Astrocyte (in vitro differentiated cells and primary cell): Measurements from ENCODE around the gene TNXB. TPM values are rescaled to one million over a fixed set of nuclear protein-coding genes. Genes with fewer than 3 reads are reported as not detected.

Source experiments
- DNase-seq: peaks from one replicate; pipeline ENCODE4 v3.0.0-alpha.2; 2010; ENCODE audit warnings: low read depth
- FAIRE-seq: peaks from 2 replicates; lab custom pipeline; 2011; peaks lifted over from hg19 to GRCh38; lab: Jason Lieb, UNC
- H2AFZ ChIP-seq: 2 replicates; pipeline ENCODE4 v1.6.0; 2012; ENCODE audit warnings: low read depth, low read length, inconsistent platforms
- H3K27ac ChIP-seq: 2 replicates; pipeline ENCODE4 v1.5.1; 2011; ENCODE audit warnings: low read depth, low read length, inconsistent platforms
- H3K27me3 ChIP-seq: 2 replicates; pipeline ENCODE4 v1.6.0; 2011; ENCODE audit warnings: low read length, inconsistent platforms; ENCODE audit not compliant: insufficient read depth
- H3K36me3 ChIP-seq: 2 replicates; pipeline ENCODE4 v1.5.1; 2011; ENCODE audit warnings: low read length, inconsistent platforms; ENCODE audit not compliant: insufficient read depth
- H3K4me1 ChIP-seq: 2 replicates; pipeline ENCODE4 v1.5.1; 2011; ENCODE audit warnings: low read length, inconsistent platforms; ENCODE audit not compliant: insufficient read depth
- H3K4me2 ChIP-seq: 2 replicates; pipeline ENCODE4 v1.6.0; 2012; ENCODE audit warnings: low read length, inconsistent platforms
- H3K4me3 ChIP-seq: 2 replicates; pipeline ENCODE4 v1.5.1; 2011; ENCODE audit warnings: low read depth, mild to moderate bottlenecking, low read length, inconsistent platforms; ENCODE audit not compliant: insufficient read depth
- H3K79me2 ChIP-seq: 2 replicates; pipeline ENCODE4 v1.6.0; 2012; ENCODE audit warnings: mild to moderate bottlenecking, low read length, inconsistent platforms; ENCODE audit not compliant: insufficient read depth
- H3K9ac ChIP-seq: 2 replicates; pipeline ENCODE4 v1.6.0; 2012; ENCODE audit warnings: mild to moderate bottlenecking, low read length, inconsistent platforms
- H3K9me3 ChIP-seq: 2 replicates; pipeline ENCODE4 v1.5.1; 2012; ENCODE audit warnings: low read depth, mild to moderate bottlenecking, low read length, inconsistent platforms; ENCODE audit not compliant: insufficient read depth
- H4K20me1 ChIP-seq: 2 replicates; pipeline ENCODE4 v1.6.0; 2012; ENCODE audit warnings: low read length, inconsistent platforms; ENCODE audit not compliant: insufficient read depth
- H3K27ac Mint-ChIP-seq: one replicate; pipeline ENCODE4 v1.8.0; 2021; ENCODE audit warnings: mild to moderate bottlenecking, mixed read lengths; ENCODE audit not compliant: unreplicated experiment
- H3K27me3 Mint-ChIP-seq: one replicate; pipeline ENCODE4 v1.8.0; 2021; ENCODE audit warnings: low read depth, mixed read lengths; ENCODE audit not compliant: unreplicated experiment
- H3K36me3 Mint-ChIP-seq: one replicate; pipeline ENCODE4 v1.8.0; 2021; ENCODE audit warnings: low read depth, mixed read lengths; ENCODE audit not compliant: unreplicated experiment
- H3K4me1 Mint-ChIP-seq: one replicate; pipeline ENCODE4 v1.8.0; 2021; ENCODE audit warnings: low read depth, mixed read lengths; ENCODE audit not compliant: unreplicated experiment
- H3K4me3 Mint-ChIP-seq: one replicate; pipeline ENCODE4 v1.8.0; 2021; ENCODE audit warnings: mild to moderate bottlenecking, moderate library complexity, mixed read lengths; ENCODE audit not compliant: unreplicated experiment
- H3K9me3 Mint-ChIP-seq: one replicate; pipeline ENCODE4 v1.8.0; 2021; ENCODE audit warnings: mild to moderate bottlenecking, mixed read lengths; ENCODE audit not compliant: unreplicated experiment
- EZH2 ChIP-seq: IDR thresholded peaks from 2 replicates; pipeline ENCODE4 v1.6.1; 2012; ENCODE audit warnings: mild to moderate bottlenecking, low read length, inconsistent platforms; ENCODE audit not compliant: insufficient read depth
- total RNA-seq: library from RNA; stranded (reverse); gene quantifications from 2 replicates; pipeline ENCODE4 v1.2.1, GENCODE V29; 2021
- TF ChIP-seq, protein P1 (sequence below): IDR thresholded peaks from 2 replicates; pipeline ENCODE4 v1.5.1; 2011; ENCODE audit warnings: low read depth, mild to moderate bottlenecking, inconsistent platforms, low read length, moderate library complexity; ENCODE audit not compliant: insufficient read depth

The TNXB gene
- total RNA-seq, 1 donor from 2014 or later = 2.3 TPM

- FAIRE-seq = no peak
- no peak overlapping the region for H3K27ac Mint-ChIP-seq
Observed at GRCh38 chr6:32060966-32061655, 48.0 kb downstream of the TNXB start.

GRCh38 chr6:32058511-32058963 lies 50.6 kb downstream of the TNXB start:
- peak overlapping the region; percentile 9 for H3K4me2 ChIP-seq
- Mint-ChIP-seq H3K27me3 (peaks cover 72% of the 10 kb centered on the region), H3K36me3 (peaks cover 7% of the 10 kb centered on the region), H3K27ac (no peak overlapping the region), H3K9me3 (no peaks in the 10 kb centered on the region), H3K4me3 (no peak overlapping the region), H3K4me1 (no peaks in the 10 kb centered on the region)
- DNase-seq = peak; percentile 53
- no peak for FAIRE-seq
- TF ChIP-seq EZH2 = no peak
- TF ChIP-seq, protein P1, sequence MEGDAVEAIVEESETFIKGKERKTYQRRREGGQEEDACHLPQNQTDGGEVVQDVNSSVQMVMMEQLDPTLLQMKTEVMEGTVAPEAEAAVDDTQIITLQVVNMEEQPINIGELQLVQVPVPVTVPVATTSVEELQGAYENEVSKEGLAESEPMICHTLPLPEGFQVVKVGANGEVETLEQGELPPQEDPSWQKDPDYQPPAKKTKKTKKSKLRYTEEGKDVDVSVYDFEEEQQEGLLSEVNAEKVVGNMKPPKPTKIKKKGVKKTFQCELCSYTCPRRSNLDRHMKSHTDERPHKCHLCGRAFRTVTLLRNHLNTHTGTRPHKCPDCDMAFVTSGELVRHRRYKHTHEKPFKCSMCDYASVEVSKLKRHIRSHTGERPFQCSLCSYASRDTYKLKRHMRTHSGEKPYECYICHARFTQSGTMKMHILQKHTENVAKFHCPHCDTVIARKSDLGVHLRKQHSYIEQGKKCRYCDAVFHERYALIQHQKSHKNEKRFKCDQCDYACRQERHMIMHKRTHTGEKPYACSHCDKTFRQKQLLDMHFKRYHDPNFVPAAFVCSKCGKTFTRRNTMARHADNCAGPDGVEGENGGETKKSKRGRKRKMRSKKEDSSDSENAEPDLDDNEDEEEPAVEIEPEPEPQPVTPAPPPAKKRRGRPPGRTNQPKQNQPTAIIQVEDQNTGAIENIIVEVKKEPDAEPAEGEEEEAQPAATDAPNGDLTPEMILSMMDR = no peak
- H3K27ac ChIP-seq = no peak overlapping the region
- no peaks in the 10 kb centered on the region for H4K20me1 ChIP-seq
- no peak overlapping the region for H3K9ac ChIP-seq
- H2AFZ ChIP-seq = no peak overlapping the region
- H3K4me3 ChIP-seq = no peak overlapping the region
- H3K27me3 ChIP-seq = peaks cover 12% of the 10 kb centered on the region
- H3K79me2 ChIP-seq = no peaks in the 10 kb centered on the region
- peaks cover 6% of the 10 kb centered on the region for H3K4me1 ChIP-seq
- no peaks in the 10 kb centered on the region for H3K36me3 ChIP-seq
- H3K9me3 ChIP-seq = no peaks in the 10 kb centered on the region

More at GRCh38 chr6:32060966-32061655, 48.0 kb downstream of the TNXB start:
- H3K4me1 Mint-ChIP-seq = no peaks in the 10 kb centered on the region
- H3K79me2 ChIP-seq = no peaks in the 10 kb centered on the region
- peaks cover 11% of the 10 kb centered on the region for H3K27me3 ChIP-seq
- peaks cover 6% of the 10 kb centered on the region for H3K4me1 ChIP-seq
- no peaks in the 10 kb centered on the region for H3K36me3 Mint-ChIP-seq
- TF ChIP-seq, protein P1 = no peak
- TF ChIP-seq EZH2 = no peak
- no peaks in the 10 kb centered on the region for H3K36me3 ChIP-seq
- no peak overlapping the region for H3K27ac ChIP-seq
- no peaks in the 10 kb centered on the region for H3K9me3 Mint-ChIP-seq
- peaks cover 57% of the 10 kb centered on the region for H3K27me3 Mint-ChIP-seq
- peak; percentile 6 for DNase-seq
- H4K20me1 ChIP-seq = no peaks in the 10 kb centered on the region
- H2AFZ ChIP-seq = no peak overlapping the region
- no peak overlapping the region for H3K4me3 ChIP-seq
- H3K4me3 Mint-ChIP-seq = no peak overlapping the region
- no peak overlapping the region for H3K9ac ChIP-seq
- no peaks in the 10 kb centered on the region for H3K9me3 ChIP-seq
- H3K4me2 ChIP-seq = no peak overlapping the region

DNA sequence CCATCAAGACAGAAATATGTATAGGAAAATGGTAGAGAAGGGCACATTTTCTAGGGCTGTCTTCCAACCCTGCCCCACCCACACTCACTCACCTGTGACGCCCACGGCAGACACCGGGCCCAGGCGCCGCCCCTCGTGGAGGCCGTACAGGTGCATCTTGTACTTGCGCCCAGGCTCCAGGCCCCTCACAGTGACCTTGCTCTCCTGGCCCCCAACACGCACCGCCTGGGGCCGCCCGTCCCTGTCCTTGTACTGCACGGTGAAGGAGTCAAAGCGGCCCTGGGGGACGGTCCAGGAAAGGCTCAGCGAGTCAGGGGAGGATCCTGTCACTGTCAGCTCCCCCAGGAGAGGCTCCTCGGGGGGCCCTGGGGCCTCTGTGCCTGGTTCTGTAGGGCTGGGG lies 51.2 kb downstream of the TNXB start:
- Histone ChIP-seq H3K36me3 (no peaks in the 10 kb centered on the region), H3K4me2 (peak overlapping the region; percentile 9), H3K27ac (no peak overlapping the region), H2AFZ (no peak overlapping the region), H3K79me2 (no peaks in the 10 kb centered on the region), H3K9me3 (no peaks in the 10 kb centered on the region), H4K20me1 (no peaks in the 10 kb centered on the region), H3K4me1 (peaks cover 6% of the 10 kb centered on the region), H3K9ac (no peak overlapping the region), H3K27me3 (peaks cover 12% of the 10 kb centered on the region), H3K4me3 (no peak overlapping the region)
- no peak overlapping the region for H3K27ac Mint-ChIP-seq
- H3K9me3 Mint-ChIP-seq = no peaks in the 10 kb centered on the region
- H3K4me3 Mint-ChIP-seq = no peak overlapping the region
- H3K4me1 Mint-ChIP-seq = no peaks in the 10 kb centered on the region
- FAIRE-seq = no peak
- peaks cover 7% of the 10 kb centered on the region for H3K36me3 Mint-ChIP-seq
- DNase-seq = no peak
- TF ChIP-seq EZH2 = no peak
- TF ChIP-seq, protein P1 = no peak
- H3K27me3 Mint-ChIP-seq = peaks cover 66% of the 10 kb centered on the region
